Transverse colon (tissue), 4 donors: ENCODE data around the gene DZIP3. TPM values are rescaled to one million over a fixed set of nuclear protein-coding genes. Genes with fewer than 3 reads are reported as not detected.
A peak's percentile ranks its signal among the peaks of the same experiment; 100 is the strongest.

Source experiments
- DNase-seq: peaks from one replicate; pipeline ENCODE4 v3.0.0-alpha.2; 2019
- H3K27ac ChIP-seq, 4 donors: fragments of 200-600 bp; sonication (generic); 2 replicates each; pipeline ENCODE4 v1.5.1; 2016 to 2018; ENCODE audit warnings: inconsistent platforms in 4 of 4
- H3K27me3 ChIP-seq: fragments of 200-600 bp; sonication (generic); 2 replicates; pipeline ENCODE4 v1.5.1; 2017; ENCODE audit warnings: inconsistent platforms
- H3K36me3 ChIP-seq, 4 donors: fragments of 200-600 bp; sonication (generic); 2 replicates each; pipeline ENCODE4 v1.5.1; 2017 to 2019; ENCODE audit warnings: inconsistent platforms in 4 of 4
- H3K4me1 ChIP-seq, 4 donors: fragments of 200-600 bp; sonication (generic); 2 replicates each; pipeline ENCODE4 v1.5.1; 2017 to 2020; ENCODE audit warnings: inconsistent platforms in 4 of 4
- H3K4me3 ChIP-seq, 4 donors: fragments of 200-600 bp; sonication (generic); 1 replicate in 1 of 4; 2 replicates in 3 of 4; pipeline versions ENCODE4 v1.5.1 to v1.6.1; 2017 to 2019; ENCODE audit warnings: inconsistent platforms in 4 of 4
- H3K9me3 ChIP-seq, 2 donors: fragments of 200-600 bp; sonication (generic); 2 replicates each; pipeline ENCODE4 v1.5.1; 2017 to 2019; ENCODE audit warnings: inconsistent platforms in 2 of 2
- EP300 ChIP-seq: sonication (generic); formaldehyde crosslinking; IDR thresholded peaks from one replicate; pipeline ENCODE4 v1.6.1; 2017; ENCODE audit warnings: antibody characterized with exemption, low read depth
- POLR2A ChIP-seq: fragments of 450-650 bp; IDR thresholded peaks from one replicate; pipeline ENCODE4 v1.6.1; 2016; ENCODE audit warnings: antibody characterized with exemption, mild to moderate bottlenecking, moderate library complexity
- POLR2AphosphoS5 ChIP-seq, 3 donors: sonication (generic); formaldehyde crosslinking; IDR thresholded peaks; one replicate each; pipeline ENCODE4 v1.6.1; 2016; ENCODE audit warnings: antibody characterized with exemption in 3 of 3
- WGBS, 2 donors: methylation state at CpG; one replicate each; pipeline ENCODE4 v1.1.5; 2018; ENCODE audit warnings: low coverage in 1 of 2; 5-methylcytosine and 5-hydroxymethylcytosine counted together
- in situ Hi-C, 4 donors: fragments of 200-750 bp; cut with MboI; loops; one replicate each; pipeline versions ENCODE4 v1.15.0 to v1.15.1; 2017; ENCODE audit warnings: low sequenced_read_pairs in 3 of 4, low pct_ligation_motif_present in 1 of 4, low pct_unique_long_range_greater_than_20kb in 1 of 4
- intact Hi-C: fragments of 100-400 bp; cut with DNase I; formaldehyde crosslinking; loops from one replicate; pipeline ENCODE4 v1.15.1; 2023; ENCODE audit warnings: low total_unique reads
- total RNA-seq, 4 donors: library from RNA; depleted of rRNA; stranded (reverse); fragments of >200 nt; gene quantifications; one replicate each; pipeline ENCODE4 v1.1.0, GENCODE V29; 2016
- TF ChIP-seq, protein P1 (sequence below), 5 experiments: fragments of 200-600 bp in 3 of 5; fragments of 450-650 bp in 2 of 5; sonication (generic) in 3 of 5; IDR thresholded peaks; 1 replicate in 2 of 5; 2 replicates in 3 of 5; pipeline ENCODE4 v1.5.1; 2016 to 2017; ENCODE audit warnings: antibody characterized with exemption in 5 of 5, inconsistent platforms in 3 of 5, mild to moderate bottlenecking in 2 of 5, moderate library complexity in 1 of 5

Gene DZIP3
- total RNA-seq, 4 donors from 2014 or later: 1.5 to 7.4 (median 4.1) TPM

- H3K27ac ChIP-seq: no peak overlapping the region
- TF ChIP-seq EP300: no peak
- no peak for TF ChIP-seq POLR2AphosphoS5 (IDR thresholded peaks at IDR 0.05)
- no peak for TF ChIP-seq POLR2A
- TF ChIP-seq, protein P1, sequence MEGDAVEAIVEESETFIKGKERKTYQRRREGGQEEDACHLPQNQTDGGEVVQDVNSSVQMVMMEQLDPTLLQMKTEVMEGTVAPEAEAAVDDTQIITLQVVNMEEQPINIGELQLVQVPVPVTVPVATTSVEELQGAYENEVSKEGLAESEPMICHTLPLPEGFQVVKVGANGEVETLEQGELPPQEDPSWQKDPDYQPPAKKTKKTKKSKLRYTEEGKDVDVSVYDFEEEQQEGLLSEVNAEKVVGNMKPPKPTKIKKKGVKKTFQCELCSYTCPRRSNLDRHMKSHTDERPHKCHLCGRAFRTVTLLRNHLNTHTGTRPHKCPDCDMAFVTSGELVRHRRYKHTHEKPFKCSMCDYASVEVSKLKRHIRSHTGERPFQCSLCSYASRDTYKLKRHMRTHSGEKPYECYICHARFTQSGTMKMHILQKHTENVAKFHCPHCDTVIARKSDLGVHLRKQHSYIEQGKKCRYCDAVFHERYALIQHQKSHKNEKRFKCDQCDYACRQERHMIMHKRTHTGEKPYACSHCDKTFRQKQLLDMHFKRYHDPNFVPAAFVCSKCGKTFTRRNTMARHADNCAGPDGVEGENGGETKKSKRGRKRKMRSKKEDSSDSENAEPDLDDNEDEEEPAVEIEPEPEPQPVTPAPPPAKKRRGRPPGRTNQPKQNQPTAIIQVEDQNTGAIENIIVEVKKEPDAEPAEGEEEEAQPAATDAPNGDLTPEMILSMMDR (IDR thresholded peaks at IDR 0.05): no peak
- 60 to 67% methylated on average over 1 of the region's 1 CpG for WGBS, 2 donors
- DNase-seq: no peak
- no peak overlapping the region for H3K4me3 ChIP-seq
- in situ Hi-C loops: no loop called here
- intact Hi-C loops: no loop called here
- H3K36me3 ChIP-seq: no peaks in the 10 kb centered on the region
- peaks cover 0 to 7% (median 3%) of the 10 kb centered on the region in 4 donors for H3K4me1 ChIP-seq
- H3K9me3 ChIP-seq: no peaks in the 10 kb centered on the region
- no peaks in the 10 kb centered on the region for H3K27me3 ChIP-seq
Observed at GRCh38 chr3:108548304-108548703, 41.2 kb upstream of the DZIP3 start.

DNA sequence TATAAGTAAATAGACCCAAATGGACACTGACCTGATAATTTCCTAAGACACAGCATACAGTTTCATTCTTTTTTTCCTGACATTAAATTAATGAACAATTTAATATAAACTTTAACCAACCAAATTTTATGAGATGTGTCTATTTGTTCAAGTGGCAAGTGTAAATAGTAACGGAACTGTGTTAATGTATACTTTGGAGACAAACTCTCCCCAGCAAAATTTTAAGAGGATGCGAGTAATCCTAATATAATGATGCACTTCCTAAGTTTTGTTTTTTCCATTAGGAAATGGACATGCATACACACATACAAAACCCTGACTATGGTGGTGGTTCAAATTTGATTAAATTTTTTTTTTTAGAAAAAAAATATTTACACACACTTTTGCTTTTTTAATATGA, 40.6 kb upstream of the DZIP3 start:
- in situ Hi-C loops (no loop called here), intact Hi-C loops (no loop called here)
- Histone ChIP-seq H3K27me3 (no peaks in the 10 kb centered on the region), H3K4me1 (peaks cover 0 to 8% (median 4%) of the 10 kb centered on the region in 4 donors), H3K9me3 (no peaks in the 10 kb centered on the region), H3K4me3 (no peak overlapping the region), H3K36me3 (no peaks in the 10 kb centered on the region), H3K27ac (no peak overlapping the region)
- no peak for DNase-seq
- 80 to 96% methylated on average over 2 of the region's 2 CpGs for WGBS, 2 donors
- TF ChIP-seq EP300 (no peak), POLR2A (no peak), POLR2AphosphoS5 (IDR thresholded peaks at IDR 0.05) (no peak)
- TF ChIP-seq, protein P1 (IDR thresholded peaks at IDR 0.05): no peak

DNA sequence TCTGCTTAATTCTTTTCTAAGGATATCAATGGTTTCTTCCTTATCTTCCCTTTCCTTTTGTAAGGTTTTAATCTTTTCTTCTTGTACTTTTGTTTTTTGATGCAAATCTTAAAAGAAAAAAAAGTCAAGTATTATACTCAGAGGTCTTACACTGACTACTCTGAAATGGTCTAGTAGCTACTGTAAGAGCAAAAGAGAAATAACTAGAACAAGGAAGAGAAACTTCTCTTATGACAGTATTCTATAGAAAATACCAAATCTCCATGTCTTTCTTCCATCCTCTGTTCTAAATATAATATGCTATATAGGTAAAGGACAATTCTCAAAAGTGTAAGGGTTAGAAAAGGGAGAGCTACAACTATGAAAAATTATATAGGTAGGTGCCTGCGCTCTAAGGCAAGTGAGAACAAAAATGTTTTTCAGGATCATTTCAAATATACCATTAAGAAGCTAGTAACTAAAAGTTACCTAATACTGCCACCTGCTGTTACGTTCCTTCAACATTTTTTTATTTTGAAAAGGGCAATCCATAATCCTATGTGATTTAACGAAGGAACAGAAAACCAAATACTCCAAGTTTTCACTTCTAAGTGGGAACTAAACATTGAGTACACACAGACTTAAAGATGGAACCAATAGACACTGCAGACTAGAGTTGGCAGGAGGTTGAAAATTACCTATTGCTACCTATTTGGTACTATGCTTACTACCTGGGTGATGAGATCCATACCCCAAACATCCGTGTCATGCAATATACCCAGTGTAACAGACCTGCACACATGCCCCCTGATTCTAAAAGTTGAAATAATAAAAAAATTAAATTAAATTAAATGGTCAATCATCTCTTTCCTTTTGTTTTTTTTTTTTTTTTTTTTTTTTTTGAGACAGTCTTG, 37.0 kb upstream of the DZIP3 start:
- in situ Hi-C loops (loop anchor here in 3 of 4 donors (5.0 to 10.0 kb wide), 2 partner anchors 58 to 60 kb away; no protein-coding TSS in a partner anchor), intact Hi-C loops (loop anchor here (5.0 kb wide), 1 partner anchor 60 kb away; no protein-coding TSS in a partner anchor)
- no peaks in the 10 kb centered on the region for H3K27me3 ChIP-seq
- H3K4me1 ChIP-seq: peaks cover 0 to 38% (median 22%) of the 10 kb centered on the region in 4 donors
- no peaks in the 10 kb centered on the region for H3K9me3 ChIP-seq
- H3K27ac ChIP-seq: no peak overlapping the region
- TF ChIP-seq, protein P1 (IDR thresholded peaks at IDR 0.05): peak; percentile 43 to 56 (median 51)
- TF ChIP-seq POLR2AphosphoS5 (IDR thresholded peaks at IDR 0.05): no peak
- no peak for TF ChIP-seq POLR2A
- TF ChIP-seq EP300: no peak
- WGBS, 2 donors: 46 to 56% methylated on average over 4 of the region's 4 CpGs
- DNase-seq: no peak
- no peaks in the 10 kb centered on the region for H3K36me3 ChIP-seq
- H3K4me3 ChIP-seq: no peak overlapping the region

DNA sequence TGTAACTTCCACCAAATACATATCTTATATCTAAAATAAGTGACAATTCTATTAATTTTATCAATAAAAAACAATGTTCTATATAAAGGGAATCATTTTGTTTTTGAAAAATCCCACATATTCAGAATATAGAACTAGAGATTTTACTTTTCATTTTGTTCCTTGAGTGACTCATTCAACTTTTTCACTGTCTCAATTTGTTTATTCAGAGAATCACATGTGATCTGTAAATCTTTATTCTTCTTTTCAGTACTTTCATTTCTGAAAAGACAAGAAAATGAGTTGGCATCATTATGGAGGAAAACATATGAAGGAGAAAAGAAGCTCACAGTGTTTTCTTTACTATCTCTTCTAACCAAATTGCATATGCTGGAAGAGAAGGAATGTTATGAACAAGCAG, 35.3 kb upstream of the DZIP3 start:
- Histone ChIP-seq H3K9me3 (no peaks in the 10 kb centered on the region), H3K36me3 (no peaks in the 10 kb centered on the region), H3K27ac (peak overlapping the region in 2 of 4 donors; percentile 8 to 53), H3K27me3 (no peaks in the 10 kb centered on the region), H3K4me3 (no peak overlapping the region), H3K4me1 (peaks cover 0 to 38% (median 22%) of the 10 kb centered on the region in 4 donors)
- in situ Hi-C loops: loop anchor here in 3 of 4 donors (5.0 to 10.0 kb wide), 2 partner anchors 59 to 62 kb away; no protein-coding TSS in a partner anchor
- intact Hi-C loops: loop anchor here (5.0 kb wide), 1 partner anchor 62 kb away; no protein-coding TSS in a partner anchor
- DNase-seq: no peak
- no peak for TF ChIP-seq POLR2AphosphoS5 (IDR thresholded peaks at IDR 0.05)
- TF ChIP-seq EP300: no peak
- no peak for TF ChIP-seq POLR2A
- TF ChIP-seq, protein P1 (IDR thresholded peaks at IDR 0.05): no peak
